22Rv1 (cell line): ENCODE results near the gene SPDYA.

Source experiments
- CTCF ChIP-seq: fragments of 450-650 bp; IDR thresholded peaks from 2 replicates; pipeline ENCODE4 v1.5.1; 2017; ENCODE audit warnings: mild to moderate bottlenecking
- ZFX ChIP-seq: fragments of 450-650 bp; IDR thresholded peaks from 2 replicates; pipeline ENCODE4 v1.6.1; 2017; ENCODE audit warnings: antibody characterized with exemption, borderline replicate concordance

- TF ChIP-seq CTCF (no peak), ZFX (no peak)
Measured at GRCh38 chr2:28895189-28895893, 84.7 kb downstream of the SPDYA start.
